ENCODE measurements around the gene PDZD2.
A peak's percentile ranks its signal among the peaks of the same experiment; 100 is the strongest.

PDZD2 gene

DNA sequence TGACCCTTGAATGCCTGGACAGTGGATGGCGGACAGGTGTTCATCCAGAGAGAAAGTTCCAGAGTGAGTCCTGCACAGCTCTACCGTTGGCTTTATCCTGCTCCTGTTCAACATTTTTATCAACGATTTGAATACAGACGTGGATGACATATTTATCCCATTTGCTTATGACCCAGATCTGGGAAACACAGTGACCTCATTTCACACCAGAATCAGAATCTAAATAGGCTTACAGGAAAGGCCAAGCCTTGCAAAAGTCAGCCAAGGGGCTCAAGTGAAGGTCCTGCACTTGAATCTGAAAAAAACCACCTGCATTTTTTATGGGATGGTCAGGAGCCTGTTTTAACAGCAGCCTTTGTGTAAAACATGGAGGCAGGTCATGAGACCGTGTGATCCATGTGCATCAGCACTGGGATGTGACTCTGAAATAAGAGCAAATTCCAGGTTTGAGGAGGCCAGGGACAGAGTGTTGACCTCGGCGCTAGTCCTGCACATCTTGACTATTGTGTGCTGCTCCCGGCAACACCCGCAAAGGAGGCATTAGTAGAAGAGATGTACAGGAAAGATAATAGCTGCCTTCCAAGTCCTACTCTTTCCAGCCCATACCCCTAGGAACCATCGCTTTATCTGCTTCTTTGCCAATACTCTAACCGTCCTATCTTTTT is 18.5 kb downstream of the PDZD2 start:
- H3K27ac ChIP-seq: no peak overlapping the region
- no peak for DNase-seq
- TF ChIP-seq, protein P1, sequence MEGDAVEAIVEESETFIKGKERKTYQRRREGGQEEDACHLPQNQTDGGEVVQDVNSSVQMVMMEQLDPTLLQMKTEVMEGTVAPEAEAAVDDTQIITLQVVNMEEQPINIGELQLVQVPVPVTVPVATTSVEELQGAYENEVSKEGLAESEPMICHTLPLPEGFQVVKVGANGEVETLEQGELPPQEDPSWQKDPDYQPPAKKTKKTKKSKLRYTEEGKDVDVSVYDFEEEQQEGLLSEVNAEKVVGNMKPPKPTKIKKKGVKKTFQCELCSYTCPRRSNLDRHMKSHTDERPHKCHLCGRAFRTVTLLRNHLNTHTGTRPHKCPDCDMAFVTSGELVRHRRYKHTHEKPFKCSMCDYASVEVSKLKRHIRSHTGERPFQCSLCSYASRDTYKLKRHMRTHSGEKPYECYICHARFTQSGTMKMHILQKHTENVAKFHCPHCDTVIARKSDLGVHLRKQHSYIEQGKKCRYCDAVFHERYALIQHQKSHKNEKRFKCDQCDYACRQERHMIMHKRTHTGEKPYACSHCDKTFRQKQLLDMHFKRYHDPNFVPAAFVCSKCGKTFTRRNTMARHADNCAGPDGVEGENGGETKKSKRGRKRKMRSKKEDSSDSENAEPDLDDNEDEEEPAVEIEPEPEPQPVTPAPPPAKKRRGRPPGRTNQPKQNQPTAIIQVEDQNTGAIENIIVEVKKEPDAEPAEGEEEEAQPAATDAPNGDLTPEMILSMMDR (IDR thresholded peaks at IDR 0.05): no peak

DNA sequence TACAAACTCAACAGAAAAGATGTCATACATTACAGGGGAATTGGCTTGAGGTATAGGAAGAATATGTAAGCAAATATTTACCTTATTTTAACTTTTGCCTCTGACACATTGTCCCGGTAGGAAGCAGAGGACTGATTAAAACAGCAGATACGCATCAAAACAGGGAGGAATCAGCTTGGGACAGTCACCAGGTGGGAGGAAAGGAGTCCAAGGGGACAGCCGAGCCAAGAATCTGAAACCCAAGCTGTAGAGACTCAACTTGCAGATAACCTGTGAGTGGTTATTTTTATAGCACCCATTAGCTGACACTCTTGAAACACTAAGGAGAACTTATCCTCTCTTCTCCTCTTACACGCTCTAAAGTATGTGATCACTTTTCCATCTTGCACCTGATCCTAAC is 22.3 kb downstream of the PDZD2 start:
- no peaks in the 10 kb centered on the region for H3K36me3 ChIP-seq
- peaks cover 0 to 21% (median 8%) of the 10 kb centered on the region in 4 donors for H3K4me1 ChIP-seq
- DNase-seq: no peak
- TF ChIP-seq, protein P1 (IDR thresholded peaks at IDR 0.05): no peak
- no peak overlapping the region for H3K4me3 ChIP-seq
- no peaks in the 10 kb centered on the region for H3K9me3 ChIP-seq
- peak overlapping the region; percentile 71 to 85 for H3K27ac ChIP-seq
- intact Hi-C loops (cut with DNase I; ENCODE audit: low total_unique reads): no loop called here
- no peaks in the 10 kb centered on the region for H3K27me3 ChIP-seq

More for the DNA sequence above, 18.5 kb downstream of the PDZD2 start:
- Histone ChIP-seq H3K4me1 (peaks cover 0 to 6% (median 1%) of the 10 kb centered on the region in 4 donors), H3K9me3 (no peaks in the 10 kb centered on the region), H3K27me3 (no peaks in the 10 kb centered on the region), H3K36me3 (no peaks in the 10 kb centered on the region), H3K4me3 (no peak overlapping the region)
- intact Hi-C loops (cut with DNase I; ENCODE audit: low total_unique reads): no loop called here

DNA sequence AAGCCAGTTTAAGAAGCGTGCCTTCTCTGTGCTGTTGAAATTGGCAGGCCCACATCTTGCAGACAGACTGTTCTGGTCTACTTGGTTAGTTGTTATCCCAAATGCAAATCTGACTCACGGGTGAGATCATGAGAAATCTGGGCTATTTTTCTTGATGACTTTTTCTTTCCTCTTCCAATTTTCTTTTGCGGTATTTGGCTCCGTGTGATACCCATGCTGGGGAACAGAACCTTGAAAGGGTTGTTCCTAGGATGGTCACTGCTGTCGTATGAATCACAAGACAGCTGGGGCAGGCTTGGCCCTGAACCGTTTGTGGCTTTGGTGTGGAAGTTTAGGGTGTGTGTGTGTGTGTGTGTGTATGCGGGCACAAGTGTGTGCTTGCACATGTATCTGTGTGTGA is 24.6 kb downstream of the PDZD2 start:
- intact Hi-C loops (cut with DNase I; ENCODE audit: low total_unique reads): no loop called here
- H3K27me3 ChIP-seq: no peaks in the 10 kb centered on the region

DNA sequence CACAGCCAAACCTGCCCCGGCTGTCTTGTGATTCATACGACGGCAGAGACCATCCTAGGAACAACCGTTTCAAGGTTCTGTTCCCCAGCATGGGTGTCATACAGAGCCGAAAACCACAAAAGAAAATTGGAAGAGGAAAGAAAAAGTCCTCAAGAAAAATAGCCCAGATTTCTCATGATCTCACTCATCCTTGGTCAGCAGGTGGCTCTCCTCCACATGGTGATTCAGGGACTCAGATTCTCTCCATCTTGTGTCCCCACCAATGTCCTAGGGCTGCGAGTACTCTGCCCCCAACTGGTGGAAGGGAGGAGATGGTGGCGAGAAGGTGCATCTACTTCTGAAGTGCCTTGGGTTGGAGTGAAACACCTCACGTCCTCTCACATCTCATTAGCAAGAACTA is 25.6 kb downstream of the PDZD2 start:
- Histone ChIP-seq H3K4me3 (no peak overlapping the region), H3K27me3 (no peaks in the 10 kb centered on the region), H3K27ac (peak overlapping the region; percentile 71 to 85), H3K4me1 (peaks cover 0 to 21% (median 8%) of the 10 kb centered on the region in 4 donors), H3K36me3 (no peaks in the 10 kb centered on the region), H3K9me3 (no peaks in the 10 kb centered on the region)
- TF ChIP-seq, protein P1 (IDR thresholded peaks at IDR 0.05): no peak
- intact Hi-C loops (cut with DNase I; ENCODE audit: low total_unique reads): no loop called here
- DNase-seq: no peak

More for the DNA sequence above, 24.6 kb downstream of the PDZD2 start:
- TF ChIP-seq, protein P1 (IDR thresholded peaks at IDR 0.05): no peak
- DNase-seq: peak; percentile 73 to 88
- H3K36me3 ChIP-seq: no peaks in the 10 kb centered on the region
- H3K27ac ChIP-seq: peak overlapping the region; percentile 71 to 85
- H3K4me1 ChIP-seq: peaks cover 0 to 21% (median 8%) of the 10 kb centered on the region in 4 donors
- no peaks in the 10 kb centered on the region for H3K9me3 ChIP-seq
- H3K4me3 ChIP-seq: no peak overlapping the region

DNA sequence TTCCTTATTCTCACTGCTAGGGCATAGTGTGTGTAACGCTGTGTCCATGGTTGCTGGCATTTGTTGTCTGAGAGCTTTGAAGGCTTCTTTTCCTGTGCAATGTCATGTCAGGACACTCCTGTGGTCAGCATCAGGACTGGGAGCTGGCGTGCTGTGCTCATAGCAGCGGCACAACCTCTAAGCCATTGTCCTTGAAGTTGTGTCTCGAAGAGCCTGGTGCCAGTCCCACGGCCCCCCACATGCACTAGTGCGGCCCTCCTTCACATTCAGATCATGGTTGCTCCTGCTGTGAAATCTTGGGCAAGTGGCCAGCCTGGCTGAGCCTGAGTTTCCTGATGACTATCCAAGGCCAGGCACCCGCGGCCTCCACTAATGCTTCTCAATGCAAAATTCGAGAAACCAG is 32.4 kb downstream of the PDZD2 start:
- peak in 1 of 2 donors; percentile 67 for DNase-seq
- H3K27ac ChIP-seq: peak overlapping the region in 1 of 2 donors; percentile 1
- no peaks in the 10 kb centered on the region for H3K36me3 ChIP-seq
- intact Hi-C loops (cut with DNase I; ENCODE audit: low total_unique reads): no loop called here
- H3K27me3 ChIP-seq: no peaks in the 10 kb centered on the region
- H3K9me3 ChIP-seq: no peaks in the 10 kb centered on the region
- TF ChIP-seq, protein P1 (IDR thresholded peaks at IDR 0.05): no peak
- H3K4me1 ChIP-seq: peaks cover 0 to 19% (median 8%) of the 10 kb centered on the region in 4 donors
- no peak overlapping the region for H3K4me3 ChIP-seq

All from tibial artery (tissue), 4 donors.